Measurements from ENCODE around the gene MZT1.
A peak's percentile ranks its signal among the peaks of the same experiment; 100 is the strongest.
"Not testable (repeated sequence)": the region's sequence is repeated elsewhere in the genome, so short reads cannot be mapped to it uniquely, and the experiment has no call there.

The MZT1 gene

GRCh38 chr13:72727417-72728289 is at the start of gene MZT1, which contains the start of gene BORA:
Gene MZT1 (minus strand): TSS chr13:72727629. CDS start chr13:72727602, 27 bp downstream.
Gene BORA (plus strand): TSS chr13:72727923. CDS start chr13:72728941, 1,018 bp downstream.
- peak; percentile 91 to 93 for DNase-seq (ENCODE audit: extremely low read depth in 1 of 2, low read depth in 1 of 2)

DNA sequence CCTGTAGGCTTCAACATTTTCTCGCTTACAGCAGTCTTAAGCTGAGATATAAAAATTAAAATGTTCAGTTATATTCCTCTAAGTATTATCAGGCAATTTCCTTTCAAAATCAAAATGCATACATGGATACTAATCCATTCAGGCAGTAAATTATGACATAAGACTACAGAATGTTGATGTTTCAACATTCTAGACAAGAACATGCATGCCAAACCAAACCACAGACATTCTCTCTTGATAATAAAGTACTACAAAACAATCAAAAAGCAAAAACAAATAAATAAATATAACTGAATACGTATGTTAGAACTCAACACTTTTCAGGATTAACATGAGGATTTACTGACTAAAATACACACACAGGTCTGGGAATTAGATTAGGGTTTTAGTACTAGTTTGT is 46.6 kb upstream of the MZT1 start:
- no peak for DNase-seq (ENCODE audit: extremely low read depth in 1 of 2, low read depth in 1 of 2)

- no peak for DNase-seq (ENCODE audit: extremely low read depth in 1 of 2, low read depth in 1 of 2)
Observed at GRCh38 chr13:72763411-72763810, 36.0 kb upstream of the MZT1 start.

DNA sequence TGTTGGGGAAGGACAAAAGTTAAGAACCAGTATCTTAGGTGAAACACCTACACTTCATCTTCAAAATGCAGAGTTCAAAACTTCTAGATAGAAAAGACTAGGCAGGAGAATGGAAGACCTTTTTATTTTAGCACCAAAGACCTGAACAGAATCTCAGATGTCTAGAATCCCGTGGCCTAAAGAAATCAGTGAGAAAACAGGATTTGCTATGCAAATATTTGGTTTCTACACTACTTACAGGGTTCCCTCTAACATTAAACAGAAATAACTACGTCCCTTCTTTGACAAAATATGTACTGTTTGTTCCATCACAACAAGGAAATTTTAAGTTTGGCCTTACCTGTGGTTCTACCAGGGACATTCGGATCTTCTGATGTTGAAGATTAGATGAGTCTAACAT is 32.8 kb upstream of the MZT1 start:
- no peak for DNase-seq (ENCODE audit: extremely low read depth in 1 of 2, low read depth in 1 of 2)

- no peak for DNase-seq (ENCODE audit: extremely low read depth in 1 of 2, low read depth in 1 of 2)
Observed at GRCh38 chr13:72757792-72758535, 30.5 kb upstream of the MZT1 start.

- DNase-seq (ENCODE audit: extremely low read depth in 1 of 2, low read depth in 1 of 2) = no peak
Observed at GRCh38 chr13:72754111-72754510, 26.7 kb upstream of the MZT1 start.

DNA sequence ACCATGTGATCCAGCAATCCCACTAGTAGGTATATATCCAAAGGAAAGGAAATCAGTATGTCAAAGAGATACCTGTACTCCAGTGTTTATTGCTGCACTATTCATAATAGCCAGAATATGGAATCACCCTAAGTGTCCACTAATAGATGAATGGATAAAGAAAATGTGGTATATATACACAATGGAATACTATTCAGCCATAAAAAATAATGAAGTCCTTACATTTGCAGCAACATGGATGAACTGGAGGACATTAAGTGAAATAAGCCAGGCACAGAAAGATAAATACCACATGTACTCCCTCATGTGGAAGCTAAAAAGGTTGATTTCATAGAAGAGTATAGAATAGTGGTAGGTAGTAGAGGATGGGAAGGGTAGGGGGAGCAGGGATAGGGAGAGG is 23.8 kb upstream of the MZT1 start:
- no peak for DNase-seq (ENCODE audit: extremely low read depth in 1 of 2, low read depth in 1 of 2)

GRCh38 chr13:72745260-72745659 is 17.8 kb upstream of the MZT1 start:
- DNase-seq (ENCODE audit: extremely low read depth in 1 of 2, low read depth in 1 of 2) = no peak

DNA sequence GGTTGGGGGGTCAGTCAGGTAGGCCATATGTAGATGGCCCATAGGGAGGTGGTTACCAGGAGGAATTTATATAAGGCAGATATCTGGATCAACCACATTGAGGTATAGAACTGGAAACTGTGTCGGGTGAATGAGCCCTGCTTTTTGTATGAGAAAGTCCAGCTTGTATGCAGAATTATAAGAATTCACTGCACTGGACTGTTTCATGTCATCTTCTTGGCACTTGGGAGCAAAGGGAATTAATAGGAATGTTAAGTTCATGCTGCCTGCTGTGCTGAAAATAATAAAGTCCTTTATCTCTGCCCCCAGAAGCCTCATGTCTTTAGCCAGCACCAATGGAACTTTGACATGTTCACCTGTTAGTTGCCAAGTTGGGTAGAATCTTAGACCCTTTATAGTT is 12.6 kb upstream of the MZT1 start:
- DNase-seq (ENCODE audit: extremely low read depth in 1 of 2, low read depth in 1 of 2) = no peak

- no peak for DNase-seq (ENCODE audit: extremely low read depth in 1 of 2, low read depth in 1 of 2)
Observed at GRCh38 chr13:72737033-72737432, 9.6 kb upstream of the MZT1 start.

- no peak for DNase-seq (ENCODE audit: extremely low read depth in 1 of 2, low read depth in 1 of 2)
Observed at GRCh38 chr13:72728290-72728605, 819 bp upstream of the MZT1 start.

DNA sequence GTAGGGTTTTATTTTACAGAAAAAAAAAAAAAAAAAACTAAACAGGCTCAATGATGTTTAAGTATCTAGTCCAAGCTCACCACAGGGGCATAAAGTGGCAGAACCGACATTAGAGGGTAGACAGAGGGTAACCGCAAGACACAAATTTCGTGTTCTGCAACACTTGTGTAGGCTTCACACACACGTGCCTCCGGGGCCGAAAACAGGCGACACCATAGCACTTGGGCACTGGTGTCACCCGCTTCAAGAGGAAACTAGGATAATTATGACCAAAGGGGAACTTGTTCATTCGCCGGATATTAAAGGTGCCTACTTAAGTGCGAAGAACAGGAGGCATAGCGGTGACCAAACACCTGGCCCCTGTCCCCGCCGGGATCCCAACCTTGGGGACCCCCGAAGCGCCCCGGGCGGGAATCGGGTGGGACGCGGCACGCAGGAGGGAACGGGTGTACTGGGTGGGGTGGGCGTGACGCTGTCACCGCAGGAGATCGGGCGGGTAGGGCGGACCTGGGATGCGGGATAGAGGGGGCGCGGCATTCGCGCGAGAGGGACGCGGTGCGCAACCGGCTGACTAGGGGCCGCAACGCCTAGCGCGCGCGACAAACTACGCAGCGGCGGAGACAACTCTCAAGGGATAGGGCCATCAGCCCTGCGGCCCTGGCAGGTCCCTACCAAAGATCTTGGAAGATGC is 558 bp downstream of the MZT1 start:
- peak in 1 of 2 donors; percentile 22 for DNase-seq (ENCODE audit: extremely low read depth in 1 of 2, low read depth in 1 of 2)

- DNase-seq (ENCODE audit: extremely low read depth in 1 of 2, low read depth in 1 of 2) = not testable (repeated sequence)
Observed at GRCh38 chr13:72726185-72726584, 1.2 kb downstream of the MZT1 start.

GRCh38 chr13:72716776-72717175 is 10.7 kb downstream of the MZT1 start:
- DNase-seq (ENCODE audit: extremely low read depth in 1 of 2, low read depth in 1 of 2) = no peak

DNA sequence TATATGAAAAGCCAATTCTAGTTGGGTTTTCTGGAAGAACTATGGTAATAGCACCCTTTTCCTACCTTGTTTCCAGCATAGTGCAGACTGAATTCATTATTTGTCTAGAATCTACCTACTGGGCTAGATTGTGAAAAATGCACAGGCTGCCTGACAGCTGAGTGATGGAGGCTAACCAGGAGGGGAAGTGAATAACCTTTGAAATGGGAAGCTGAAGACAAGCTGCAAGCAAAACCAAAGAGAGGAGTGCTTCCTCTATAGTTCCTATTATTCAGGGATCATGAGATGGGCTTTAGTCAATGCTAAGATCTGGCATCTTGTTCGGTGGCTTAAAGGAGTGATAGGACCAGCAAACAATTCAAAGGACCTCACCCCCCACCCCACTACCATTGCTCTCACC is 26.9 kb downstream of the MZT1 start:
- no peak for DNase-seq (ENCODE audit: extremely low read depth in 1 of 2, low read depth in 1 of 2)

- DNase-seq (ENCODE audit: extremely low read depth in 1 of 2, low read depth in 1 of 2) = no peak
Observed at GRCh38 chr13:72698164-72698563, 29.3 kb downstream of the MZT1 start.

- no peak for DNase-seq (ENCODE audit: extremely low read depth in 1 of 2, low read depth in 1 of 2)
Observed at GRCh38 chr13:72696579-72696978, 30.9 kb downstream of the MZT1 start.

GRCh38 chr13:72694314-72694713 is 33.1 kb downstream of the MZT1 start:
- DNase-seq (ENCODE audit: extremely low read depth in 1 of 2, low read depth in 1 of 2) = no peak

DNA sequence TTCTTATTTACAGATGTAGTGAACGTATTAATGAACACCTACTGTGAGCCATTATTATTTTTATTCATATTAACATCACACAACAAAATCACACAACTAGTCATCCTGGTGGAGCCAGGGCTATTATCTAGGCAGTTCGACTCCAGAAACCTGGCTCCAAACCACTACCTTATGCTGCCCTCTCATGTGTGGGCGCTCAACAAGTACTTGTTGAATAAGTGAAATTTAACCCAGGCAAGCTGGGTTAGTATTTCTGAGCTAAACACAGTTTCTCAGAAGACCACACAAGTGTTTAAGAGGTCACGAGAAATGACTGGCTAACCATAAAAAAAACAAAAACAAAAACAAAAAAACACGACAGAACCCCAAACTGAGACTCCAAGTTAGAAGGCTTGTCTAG is 33.6 kb downstream of the MZT1 start:
- no peak for DNase-seq (ENCODE audit: extremely low read depth in 1 of 2, low read depth in 1 of 2)

DNA sequence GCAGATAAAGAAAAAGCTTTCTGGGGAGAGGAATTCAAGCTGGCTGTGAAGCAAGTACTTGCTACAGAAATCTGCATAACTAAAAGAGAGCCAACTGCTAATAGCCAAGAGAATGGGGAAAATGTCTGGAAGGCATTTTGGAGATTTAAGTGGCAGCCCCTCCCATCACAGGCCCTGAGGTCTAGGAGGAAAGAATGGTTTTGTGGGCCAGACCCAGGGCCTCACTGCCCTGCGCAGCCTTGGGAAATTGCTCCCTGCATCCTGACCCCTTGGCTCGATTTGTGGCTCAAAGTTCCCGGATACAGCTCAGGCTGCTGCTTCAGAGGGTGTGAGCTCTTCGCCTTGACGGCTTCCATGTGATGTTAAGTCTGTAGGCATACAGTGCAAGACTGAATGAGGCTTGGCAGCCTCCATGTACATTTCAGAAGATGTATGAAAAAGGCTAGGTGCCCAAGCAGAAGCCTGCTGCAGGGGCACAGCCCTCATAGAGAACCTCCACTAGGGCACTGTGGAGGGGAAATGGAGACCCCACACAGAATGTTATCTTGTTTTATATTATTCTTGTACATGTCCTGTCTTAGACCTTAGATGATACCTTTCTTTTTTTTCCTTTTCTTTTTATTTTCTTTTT is 34.4 kb downstream of the MZT1 start:
- DNase-seq (ENCODE audit: extremely low read depth in 1 of 2, low read depth in 1 of 2) = no peak

DNA sequence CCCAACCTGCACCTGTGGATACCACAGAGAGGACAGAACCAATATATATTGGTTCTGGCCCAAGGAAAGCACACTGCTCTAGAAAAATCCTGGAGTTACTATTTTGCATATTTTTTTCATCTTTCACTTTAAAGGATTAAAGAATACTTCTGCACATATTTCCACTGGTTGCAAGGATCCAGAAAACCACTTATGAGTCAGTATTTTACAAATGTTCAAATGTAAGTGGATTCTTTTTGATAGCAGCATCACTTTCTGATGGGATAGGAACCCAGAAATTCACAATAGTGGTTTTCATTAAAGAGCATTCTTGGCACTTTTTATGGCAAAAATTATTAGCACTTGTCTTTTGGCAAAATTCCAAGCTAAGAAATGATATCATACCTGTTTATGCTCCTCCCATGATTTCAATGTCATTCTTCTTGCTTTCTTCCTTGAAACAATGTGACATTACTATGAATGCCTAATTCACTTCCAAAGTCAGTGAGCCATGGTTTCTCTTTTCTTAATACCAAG is 38.2 kb downstream of the MZT1 start:
- DNase-seq (ENCODE audit: extremely low read depth in 1 of 2, low read depth in 1 of 2) = no peak

Measured in stimulated activated CD8-positive, alpha-beta memory T cell treated with anti-CD3 and anti-CD28 coated beads, Interleukin-7, amount 100 ng/mL, for 48 hours (primary cell).